GM19099 (cell line): ENCODE results near the gene NFIC.

Experiments
- POLR2A ChIP-seq: IDR thresholded peaks from 3 replicates; pipeline ENCODE4 v1.6.1; 2011; ENCODE audit warnings: low read depth; ENCODE audit not compliant: insufficient read length; ENCODE audit errors: extremely low read depth

The NFIC gene

DNA sequence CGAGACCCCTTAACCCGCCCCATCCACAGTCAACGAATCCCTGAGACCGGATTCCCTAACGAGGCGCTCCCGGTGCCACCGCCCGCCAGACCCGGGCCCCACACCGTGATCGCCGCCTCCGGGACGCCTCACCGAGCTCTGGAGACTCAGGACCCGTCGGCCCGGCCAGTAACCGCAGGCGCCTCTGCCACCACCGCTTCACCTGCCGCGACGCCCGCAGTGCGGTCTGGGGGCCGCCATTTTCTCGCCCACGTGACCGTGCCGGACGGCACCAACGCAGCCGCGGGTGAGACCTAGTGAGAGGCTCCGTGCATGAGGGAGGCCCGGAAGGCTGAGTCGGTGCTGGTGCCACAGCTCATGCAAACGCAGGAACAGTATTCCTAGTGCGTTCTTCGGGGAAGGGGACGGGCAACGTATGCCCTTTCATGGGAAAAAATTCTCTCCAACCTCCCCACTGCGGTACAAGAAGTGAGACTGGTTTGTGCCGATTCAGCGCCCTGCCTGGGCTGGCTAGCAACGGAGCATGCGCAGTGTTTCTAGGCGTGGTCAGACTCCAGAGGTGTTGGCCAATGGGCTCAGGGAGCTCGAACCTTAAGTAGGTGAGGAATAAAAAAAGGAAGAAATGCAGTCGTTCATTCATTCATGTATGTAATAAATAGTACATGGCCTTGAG, 134.2 kb downstream of the NFIC start, which contains the start of gene DOHH:
Gene DOHH, minus strand, starts transcription at position 246 of the 673 bp plus-strand sequence. CDS start 3,860 bp downstream, outside the sequence.
- TF ChIP-seq POLR2A, result peak; percentile 85

DNA sequence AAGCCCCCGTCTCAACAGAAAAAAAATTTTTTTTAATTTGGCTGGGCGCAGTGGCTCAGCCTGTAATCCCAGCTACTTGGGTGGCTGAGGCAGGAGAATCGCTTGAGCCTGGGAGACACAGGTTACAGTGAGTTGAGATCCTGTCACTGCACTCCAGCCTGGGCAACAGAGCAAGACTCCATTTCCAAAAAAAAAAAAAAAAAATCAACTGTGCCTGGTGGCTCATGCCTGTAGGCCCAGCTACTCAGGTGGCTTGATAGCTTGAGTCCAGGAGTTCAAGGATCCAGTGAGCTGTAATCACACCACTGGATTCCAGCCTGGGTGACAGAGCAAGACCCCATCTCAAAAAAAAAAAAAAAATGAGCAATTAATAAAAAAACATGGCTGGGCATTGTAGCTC, 135.4 kb downstream of the NFIC start:
- no peak for TF ChIP-seq POLR2A

DNA sequence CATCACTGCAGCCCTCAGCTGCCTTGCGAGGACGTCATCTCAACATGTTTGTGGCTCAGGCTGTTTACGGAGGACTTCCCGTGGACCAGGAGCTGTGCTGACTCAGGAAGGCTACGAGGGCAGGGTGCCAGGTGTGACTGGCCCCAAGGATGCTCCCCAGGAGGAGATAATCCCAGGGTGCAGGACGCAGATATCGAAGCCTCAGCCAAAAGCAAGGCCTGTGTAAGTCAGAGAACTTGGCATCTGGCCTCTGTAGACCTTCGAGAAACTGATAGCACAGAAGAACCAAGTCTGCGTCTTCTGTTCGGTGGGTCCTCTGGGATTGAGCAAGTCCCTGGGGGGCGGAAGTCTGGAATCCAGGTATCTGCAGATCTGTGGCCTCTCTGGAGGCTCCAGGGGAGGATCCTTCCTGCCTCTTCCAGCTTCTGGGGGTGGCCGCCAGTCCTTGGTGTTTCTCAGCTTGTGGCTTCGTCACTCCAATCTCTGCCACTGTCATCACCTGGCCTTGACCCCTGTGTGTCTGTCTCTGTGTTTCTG, 136.7 kb downstream of the NFIC start:
- no peak for TF ChIP-seq POLR2A

DNA sequence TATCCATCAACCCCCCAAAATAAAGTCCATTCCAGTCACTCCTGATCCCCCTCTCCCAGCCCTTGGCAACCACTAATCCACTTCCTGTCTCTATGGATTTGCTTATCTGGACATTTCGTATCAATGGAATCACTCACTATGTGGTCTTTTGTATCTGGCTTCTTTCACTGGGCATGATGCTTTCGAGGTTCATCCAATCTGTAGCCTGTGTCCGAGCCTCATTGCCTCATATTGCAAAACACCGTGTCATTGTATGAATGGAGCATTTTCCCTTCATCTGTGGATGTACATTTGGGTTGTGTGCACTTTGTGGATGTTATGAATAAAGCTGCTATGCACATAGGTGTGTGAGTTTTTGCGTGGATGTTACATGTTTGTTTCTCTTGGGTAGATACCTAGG, 138.4 kb downstream of the NFIC start:
- TF ChIP-seq POLR2A, result no peak

DNA sequence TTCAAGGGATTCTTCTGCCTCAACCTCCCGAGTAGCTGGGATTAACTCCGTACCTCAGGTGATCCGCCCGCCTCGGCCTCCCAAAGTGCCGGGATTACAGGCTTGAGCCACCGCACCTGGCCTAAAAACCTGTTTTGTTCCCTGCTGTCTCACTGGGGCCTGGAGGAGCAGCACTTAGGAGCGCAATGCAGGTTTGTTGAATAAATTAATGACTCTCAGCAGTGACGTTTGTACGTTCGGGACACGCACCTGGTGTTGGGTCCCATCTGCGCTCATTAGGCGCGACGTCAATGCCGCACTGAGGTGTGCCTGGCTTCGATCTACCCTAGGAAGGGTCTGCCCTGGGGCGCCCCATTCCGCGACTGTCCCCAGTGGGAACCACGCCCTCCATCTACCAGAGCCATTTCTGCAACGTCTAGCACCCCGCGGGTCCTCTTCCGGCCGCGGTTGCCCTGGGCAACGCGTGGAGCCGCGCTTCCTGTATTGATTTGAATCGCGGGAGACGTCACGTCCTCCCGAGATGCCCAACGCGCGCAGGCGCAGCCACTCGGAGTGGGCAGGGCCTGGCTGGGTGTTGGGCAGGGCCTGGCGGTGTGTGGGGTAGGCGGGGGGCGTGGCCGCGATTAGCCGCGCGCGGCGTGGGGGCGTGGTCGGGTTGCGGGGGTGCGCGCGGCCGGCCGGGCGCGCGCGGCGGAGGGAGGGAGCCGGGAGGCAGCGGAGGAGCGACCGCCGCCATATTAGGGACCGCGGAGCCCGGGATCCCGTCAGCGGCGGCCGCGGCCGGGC, 139.4 kb downstream of the NFIC start, which contains the start of gene FZR1:
Gene FZR1, plus strand, starts transcription at position 714 of the 786 bp plus-strand sequence. CDS start 16,679 bp downstream, outside the sequence.
- peak; percentile 70 for TF ChIP-seq POLR2A

DNA sequence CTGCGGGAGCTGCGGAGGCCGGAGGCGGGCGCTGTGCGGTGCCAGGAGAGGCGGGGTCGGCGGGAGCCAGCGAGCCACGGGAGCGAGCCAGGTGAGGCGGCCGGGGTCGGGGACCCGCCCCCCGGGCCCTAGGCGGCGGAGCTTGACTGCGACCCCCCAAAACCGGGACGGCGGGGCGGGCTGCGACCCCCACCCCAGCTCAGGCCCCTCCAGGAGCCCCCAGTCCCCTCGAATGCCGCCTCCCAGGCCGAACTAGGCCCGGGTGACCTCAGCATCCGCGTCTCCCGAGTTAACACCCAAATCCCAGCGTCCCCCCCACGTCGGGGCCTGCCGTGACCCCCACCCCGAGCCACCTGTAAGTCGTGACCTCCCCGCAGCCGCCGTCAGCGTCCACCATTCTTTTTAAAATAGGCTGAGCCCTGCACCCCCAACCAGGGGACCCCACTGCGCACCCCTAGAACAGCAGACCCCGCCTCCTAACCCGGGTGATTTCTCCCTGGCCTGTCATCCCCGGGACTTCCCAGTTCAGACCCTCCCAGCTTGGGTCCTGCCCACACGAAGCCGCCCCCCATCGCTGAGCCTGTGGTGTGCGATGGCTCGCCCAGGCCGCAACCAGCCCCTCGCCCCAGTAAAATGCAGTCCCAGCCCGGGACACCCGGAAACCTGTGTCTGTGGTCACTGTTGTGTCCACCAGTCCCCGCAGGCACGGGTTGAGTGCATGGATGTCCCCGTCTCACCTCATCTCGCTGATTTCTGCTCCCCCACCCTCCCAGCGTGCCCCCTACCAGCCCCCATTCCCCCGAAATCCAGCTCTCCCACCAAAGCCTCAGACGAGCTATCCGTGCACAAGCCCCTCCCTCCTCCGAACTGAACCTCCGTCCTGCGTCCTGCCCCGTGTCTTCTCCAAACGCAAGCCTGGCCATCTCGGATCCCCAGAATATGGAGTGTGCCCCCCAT, 140.3 kb downstream of the NFIC start:
- TF ChIP-seq POLR2A, result no peak

DNA sequence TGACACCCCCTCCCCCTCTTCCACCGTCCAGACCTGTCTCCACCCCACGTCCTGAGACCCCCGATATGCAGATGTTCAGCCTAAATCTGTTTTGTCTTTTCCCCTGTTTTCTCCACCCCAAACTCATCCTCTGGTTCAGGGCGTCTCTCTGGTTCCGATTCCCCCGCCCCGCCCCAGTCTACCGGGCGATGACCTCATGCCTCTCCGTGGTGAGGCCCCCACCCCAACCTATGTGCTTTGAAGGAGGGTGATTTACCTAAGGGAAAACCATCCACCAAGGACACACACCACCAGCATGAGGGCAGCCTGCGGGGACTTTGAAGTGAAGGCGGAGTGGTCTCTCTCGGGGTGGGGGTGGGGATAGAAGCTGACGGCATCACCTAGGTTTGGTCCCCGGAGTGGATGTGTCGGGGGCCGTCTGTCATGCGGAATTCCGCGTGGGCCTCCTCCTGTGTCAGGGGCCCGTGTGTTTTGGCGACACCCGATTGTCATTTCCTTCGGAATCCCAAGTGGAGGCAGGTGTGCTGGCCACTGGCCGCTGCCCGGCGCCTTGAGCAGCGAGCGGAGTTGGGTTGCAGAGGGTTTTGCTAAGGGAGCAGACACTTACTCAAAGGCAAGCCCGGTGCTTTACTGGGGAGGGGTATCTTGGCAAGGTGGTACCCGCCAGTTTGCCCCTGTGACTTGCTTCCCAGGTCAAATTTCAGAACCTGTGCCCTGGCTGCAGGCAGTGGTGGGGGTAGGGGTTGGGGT, 141.2 kb downstream of the NFIC start:
- TF ChIP-seq POLR2A, result no peak

DNA sequence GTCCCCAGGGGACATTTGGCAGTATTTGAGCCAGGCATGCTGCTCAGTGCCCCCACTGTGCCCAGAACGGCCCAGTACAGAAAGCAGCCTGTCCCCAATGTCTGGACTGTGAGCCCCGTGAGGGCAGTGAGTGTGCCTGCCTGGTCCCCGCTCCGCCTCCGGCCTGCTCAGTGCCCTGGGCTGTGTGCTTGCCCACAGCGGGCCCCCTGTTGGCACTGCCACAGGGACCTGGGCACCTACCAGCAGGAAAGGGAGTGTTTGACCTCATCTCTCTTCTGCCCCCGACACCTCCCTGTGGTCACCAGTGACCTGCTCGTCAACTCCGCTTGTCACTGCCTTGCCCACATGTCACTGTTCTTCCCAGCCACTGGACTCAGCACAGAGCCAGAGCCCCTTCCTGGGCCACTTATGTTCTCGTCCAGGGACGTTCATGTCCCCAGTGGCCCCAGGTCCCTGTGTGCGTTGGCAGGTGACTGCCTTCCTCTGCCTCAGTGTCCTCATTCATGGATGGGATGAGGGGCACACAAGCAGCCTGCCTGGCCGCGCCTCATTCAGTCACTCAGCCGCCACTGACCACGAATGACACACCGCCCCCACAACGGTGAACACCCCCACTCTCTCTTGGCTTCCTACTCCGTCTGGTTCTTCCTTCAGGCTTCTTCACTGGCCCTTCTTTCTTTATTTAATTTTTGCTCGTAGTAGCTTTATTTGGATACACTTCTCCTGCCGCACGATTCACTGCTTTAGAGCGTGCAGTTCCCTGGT, 142.6 kb downstream of the NFIC start:
- no peak for TF ChIP-seq POLR2A

DNA sequence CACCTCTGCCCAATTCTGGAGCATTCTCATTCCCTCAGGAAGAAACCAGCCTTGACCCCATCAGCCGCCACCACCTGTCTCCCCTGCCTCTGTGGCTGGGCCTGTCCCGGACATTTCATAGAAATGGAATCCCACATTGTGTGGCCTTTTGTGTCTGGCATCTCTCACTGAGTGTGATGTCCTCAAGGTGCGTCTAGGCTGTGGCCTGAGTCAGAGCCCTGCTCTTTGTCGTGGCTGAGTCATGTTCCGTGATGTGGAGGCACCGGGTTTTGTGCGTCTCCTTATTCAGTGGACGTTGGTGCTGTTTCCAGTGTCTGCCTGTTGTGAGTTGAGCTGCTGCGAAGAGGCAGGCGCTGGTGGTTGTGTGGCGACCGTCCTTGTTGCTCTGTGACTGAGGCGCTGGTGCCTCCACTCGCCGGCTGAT, 143.2 kb downstream of the NFIC start:
- no peak for TF ChIP-seq POLR2A

DNA sequence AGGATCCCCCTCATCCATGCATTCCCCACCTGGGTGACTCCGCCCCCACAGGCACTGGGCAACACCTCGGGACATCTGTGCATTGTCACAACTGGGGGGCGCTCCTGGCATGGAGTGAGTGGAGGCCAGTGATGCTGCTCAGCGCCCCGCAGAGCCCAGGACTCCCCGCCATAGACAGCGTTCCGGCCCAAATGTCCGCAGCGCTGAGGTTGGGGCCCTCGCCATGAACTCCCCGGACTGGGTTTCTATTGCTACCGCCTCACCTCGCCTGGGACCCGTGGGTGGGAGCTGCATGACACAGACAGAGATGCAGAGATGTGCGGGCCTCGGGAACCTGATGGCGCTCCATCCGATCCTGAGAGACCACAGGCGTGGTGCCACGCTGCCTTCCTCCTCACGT, 144.3 kb downstream of the NFIC start:
- no peak for TF ChIP-seq POLR2A

DNA sequence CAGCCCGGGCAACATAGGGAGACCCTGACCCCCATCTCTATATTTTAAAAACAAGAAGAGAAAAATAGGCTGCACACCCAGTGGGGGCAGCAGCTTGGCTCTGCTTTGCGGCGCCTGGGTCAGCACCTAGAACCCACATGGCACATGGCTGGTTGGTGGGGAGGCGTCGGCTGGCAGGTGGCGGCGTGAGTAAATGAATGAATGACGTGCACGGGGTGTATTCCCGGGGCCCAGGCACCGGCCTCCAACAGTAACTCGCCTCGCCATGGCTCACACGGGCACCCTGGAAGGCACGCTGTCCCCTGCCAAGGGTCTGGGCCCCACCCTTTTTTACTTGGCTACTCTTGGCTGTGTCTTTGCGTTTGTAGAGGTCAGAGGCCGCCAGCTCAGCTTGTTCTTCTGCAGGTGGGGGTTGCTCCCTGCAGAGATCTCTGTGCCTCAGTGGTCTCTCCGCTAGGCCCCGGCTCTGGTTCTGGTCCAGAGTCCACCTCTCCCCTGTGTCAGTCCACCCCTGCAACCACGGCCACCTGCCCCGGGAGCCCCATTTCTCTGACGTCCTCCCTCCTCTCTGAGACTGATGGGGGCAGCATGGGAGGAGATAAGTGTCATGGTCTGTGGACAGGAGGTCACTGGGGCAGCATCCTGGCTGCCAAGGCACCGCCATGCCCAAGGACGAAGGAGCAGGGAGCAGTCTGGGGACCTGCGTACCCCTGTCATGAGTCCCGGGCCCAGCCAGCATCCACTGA, 145.3 kb downstream of the NFIC start:
- TF ChIP-seq POLR2A, result no peak

DNA sequence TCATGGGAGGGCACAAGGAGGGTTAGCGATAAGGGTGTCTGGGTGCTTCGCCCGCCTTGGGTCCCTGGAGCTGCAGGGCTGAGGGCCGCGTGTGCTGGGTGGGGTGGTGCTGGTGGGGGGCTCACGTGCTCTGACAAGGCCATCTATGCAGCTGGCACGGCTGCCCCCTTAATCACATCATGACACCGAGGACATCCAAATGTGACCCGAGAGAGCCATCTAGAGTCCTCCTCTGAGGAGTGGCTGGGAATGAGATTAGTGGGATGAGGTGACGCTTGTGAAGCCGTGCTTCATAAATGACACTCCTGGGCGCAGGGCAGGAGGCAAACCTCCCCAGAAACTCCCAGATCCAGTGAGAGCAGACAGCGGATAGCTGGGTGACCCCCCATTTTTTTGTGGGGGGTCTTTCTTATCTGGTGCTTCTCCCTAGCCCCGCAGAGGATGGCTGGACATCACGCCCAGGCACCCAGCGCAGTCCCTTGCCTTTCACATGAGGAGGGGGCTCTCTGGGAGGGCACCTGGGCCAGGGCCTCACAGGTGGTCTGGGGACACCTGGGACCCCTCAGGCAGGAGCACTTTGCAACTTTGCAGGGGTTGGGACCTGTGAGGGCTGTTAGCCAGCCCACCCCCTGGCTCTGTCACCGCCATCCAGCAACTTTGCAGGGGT, 146.3 kb downstream of the NFIC start:
- no peak for TF ChIP-seq POLR2A
